NCI-H82 treated with DMSO at 0.1 percent for 48 hours (cell line): ENCODE data around the gene ABCC10.

Experiments used
- DNase-seq: peaks from one replicate; lab custom pipeline; 2025; ENCODE audit not compliant: unreplicated experiment; lab: John Stamatoyannopoulos, UW

Gene ABCC10

GRCh38 chr6:43467752-43468151, 40.4 kb downstream of the ABCC10 start:
- DNase-seq, result no peak

- no peak for DNase-seq
Measured at GRCh38 chr6:43468240-43468639, 40.9 kb downstream of the ABCC10 start.

- no peak for DNase-seq
Measured at GRCh38 chr6:43468748-43469681, 41.7 kb downstream of the ABCC10 start.

GRCh38 chr6:43469947-43470346, 42.6 kb downstream of the ABCC10 start:
- DNase-seq, result no peak

- no peak for DNase-seq
Measured at GRCh38 chr6:43471399-43471798, 44.1 kb downstream of the ABCC10 start.

GRCh38 chr6:43472515-43472914, 45.2 kb downstream of the ABCC10 start:
- no peak for DNase-seq

GRCh38 chr6:43475516-43475915, 48.2 kb downstream of the ABCC10 start:
- DNase-seq, result peak; percentile 71

- DNase-seq, result no peak
Measured at GRCh38 chr6:43476746-43477145, 49.4 kb downstream of the ABCC10 start.

- peak; percentile 59 for DNase-seq
Measured at GRCh38 chr6:43477235-43478007, 50.1 kb downstream of the ABCC10 start, which contains the start of gene TJAP1. Gene TJAP1 (plus strand): TSS chr6:43477570. CDS start chr6:43499002, 21,432 bp downstream.

GRCh38 chr6:43478008-43478372, 50.6 kb downstream of the ABCC10 start:
- no peak for DNase-seq

- no peak for DNase-seq
Measured at GRCh38 chr6:43481075-43481474, 53.7 kb downstream of the ABCC10 start.

- DNase-seq, result no peak
Measured at GRCh38 chr6:43481591-43482236, 54.4 kb downstream of the ABCC10 start.

GRCh38 chr6:43488667-43489276, 61.4 kb downstream of the ABCC10 start:
- no peak for DNase-seq

GRCh38 chr6:43489277-43490072, 62.1 kb downstream of the ABCC10 start:
- no peak for DNase-seq

- no peak for DNase-seq
Measured at GRCh38 chr6:43490523-43490939, 63.2 kb downstream of the ABCC10 start.

GRCh38 chr6:43491750-43492661, 64.7 kb downstream of the ABCC10 start:
- DNase-seq, result no peak

- DNase-seq, result no peak
Measured at GRCh38 chr6:43492673-43493072, 65.3 kb downstream of the ABCC10 start.

GRCh38 chr6:43493230-43493629, 65.9 kb downstream of the ABCC10 start:
- no peak for DNase-seq

- no peak for DNase-seq
Measured at GRCh38 chr6:43493833-43494232, 66.5 kb downstream of the ABCC10 start.
